OCI-M1 (cell line): ENCODE data around the gene RPS16.

Source experiments
- DNase-seq: peaks from one replicate; lab custom pipeline; 2025; lab: John Stamatoyannopoulos, UW

RPS16 gene

DNA sequence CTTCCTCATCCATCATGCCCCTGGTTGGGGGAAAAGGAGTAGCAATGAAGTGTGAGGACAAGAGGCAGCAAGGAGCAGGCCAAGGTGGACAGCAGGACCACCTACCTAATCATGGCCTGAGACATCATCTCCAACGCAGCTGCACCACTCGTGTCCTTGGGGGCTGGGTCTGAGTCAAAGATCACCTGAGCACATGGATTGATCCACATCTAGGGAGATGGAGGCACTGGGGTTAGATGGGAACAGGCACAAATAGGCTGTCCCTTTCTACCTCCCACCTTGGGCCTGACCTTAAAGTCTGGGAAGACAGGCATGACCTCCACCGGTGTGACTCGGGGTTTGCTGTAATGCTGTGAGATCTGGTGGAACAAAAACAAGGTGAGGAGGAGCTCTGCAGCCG lies 47.1 kb downstream of the RPS16 start:
- no peak for DNase-seq

DNA sequence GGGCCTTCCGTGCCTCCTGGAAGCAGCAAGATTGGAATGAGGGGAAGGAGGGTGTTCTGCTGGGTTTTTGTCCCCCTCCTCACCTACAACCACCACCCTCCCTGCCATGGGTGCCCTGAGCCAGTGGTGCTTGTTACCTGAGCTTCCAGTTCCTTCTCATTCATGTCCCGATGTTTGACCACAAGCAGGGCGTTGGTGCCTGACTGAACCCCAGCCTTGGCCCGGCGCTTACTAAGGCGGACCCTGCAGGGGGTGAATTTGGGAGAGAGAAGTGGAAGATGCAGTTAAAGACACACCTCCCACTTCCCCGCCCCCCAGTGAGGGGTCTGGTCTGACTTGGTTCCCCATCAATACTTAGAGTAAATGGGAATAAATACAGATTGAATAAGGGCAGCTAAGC lies 49.2 kb downstream of the RPS16 start:
- no peak for DNase-seq

DNA sequence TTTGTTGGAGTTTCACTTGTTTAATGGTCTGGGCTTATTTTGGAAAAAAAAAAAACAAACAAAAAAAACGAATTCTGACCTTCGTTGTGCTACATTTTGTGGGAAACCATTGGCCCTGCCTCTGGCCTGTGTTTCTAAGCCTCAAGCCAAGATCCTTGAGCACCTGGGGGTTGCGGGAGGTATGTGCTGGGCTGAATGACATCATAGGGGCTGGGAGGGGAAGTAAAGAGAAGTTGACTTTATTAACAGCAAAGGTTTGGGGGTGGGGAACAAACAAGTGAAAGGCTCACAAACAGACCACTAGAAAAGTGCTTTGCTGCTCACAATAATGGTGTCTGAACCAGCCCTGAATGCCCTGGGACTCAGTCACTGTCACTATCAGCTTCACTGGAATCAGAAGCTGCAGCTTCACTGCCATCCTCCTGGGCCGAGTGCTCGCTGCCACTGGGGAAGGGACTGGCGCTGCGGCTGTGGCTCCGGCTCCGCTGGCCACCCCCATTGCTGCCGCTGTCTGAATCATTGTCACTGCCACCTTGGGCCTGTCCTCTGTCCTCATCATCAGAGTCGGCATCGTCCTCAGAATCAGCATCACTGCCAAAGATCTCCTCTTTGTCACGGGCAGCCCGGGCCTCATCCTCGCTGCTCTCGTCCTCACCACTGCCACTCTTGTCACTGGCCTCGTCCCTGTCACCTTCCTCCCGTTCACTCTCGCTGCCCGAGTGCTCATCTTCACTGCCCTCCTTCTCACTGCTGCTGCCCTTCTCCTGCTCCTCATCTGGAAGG lies 49.9 kb downstream of the RPS16 start:
- DNase-seq, result no peak

DNA sequence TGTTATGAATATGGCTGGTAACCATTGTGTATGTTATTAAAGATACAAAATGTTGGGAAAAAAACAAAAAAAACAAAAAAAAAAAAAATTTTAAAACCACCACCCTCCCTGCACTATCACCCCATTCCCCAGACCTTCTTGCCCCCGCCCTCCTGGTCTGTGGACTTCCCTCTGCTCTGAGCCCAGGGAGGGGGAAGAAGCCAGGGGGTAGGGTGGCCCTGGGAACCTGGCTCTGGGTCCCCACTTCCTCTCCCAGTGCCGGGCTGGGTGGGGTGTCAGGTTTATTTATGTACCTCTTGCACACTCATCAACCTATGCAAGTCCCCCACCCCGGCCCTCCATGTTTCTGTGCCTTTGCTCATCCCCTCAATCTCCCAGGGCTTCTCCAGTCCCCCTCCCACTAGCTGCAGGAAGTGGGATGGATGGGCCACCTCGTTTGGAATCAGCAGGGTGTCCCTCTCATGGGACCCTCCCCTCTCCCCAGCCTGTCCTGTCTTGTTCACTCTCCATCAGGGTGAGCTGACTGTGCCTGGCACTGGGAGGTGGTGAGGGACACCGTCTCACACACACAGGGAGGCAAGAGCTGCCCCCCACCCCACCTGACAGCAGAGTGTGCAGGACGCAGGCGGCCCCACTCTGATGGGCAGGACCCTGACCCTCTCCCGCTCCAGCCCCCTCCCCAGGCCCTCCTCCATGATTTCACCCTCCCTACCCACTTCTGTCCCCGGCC lies 50.7 kb downstream of the RPS16 start:
- no peak for DNase-seq
